HepG2 (cell line): Measurements from ENCODE around the gene PXDC1. TPM values are rescaled to one million over a fixed set of nuclear protein-coding genes. Genes with fewer than 3 reads are reported as not detected.
A peak's percentile ranks its signal among the peaks of the same experiment; 100 is the strongest.

Experiments used
- CEBPG ChIP-seq: IDR thresholded peaks from 2 replicates; pipeline ENCODE4 v1.6.1; 2016
- CENPT ChIP-seq: sonication (generic); formaldehyde crosslinking; IDR thresholded peaks from 2 replicates; pipeline ENCODE4 v1.8.0; 2022; ENCODE audit warnings: low read depth, mild to moderate bottlenecking, moderate library complexity, missing genetic modification reagents
- CREBL2 ChIP-seq: sonication (generic); formaldehyde crosslinking; IDR thresholded peaks from 2 replicates; pipeline ENCODE4 v1.8.1; 2023; ENCODE audit warnings: missing genetic modification reagents, mild to moderate bottlenecking, borderline replicate concordance
- HMG20B ChIP-seq: conservative IDR thresholded peaks from 2 replicates; pipeline ENCODE4 v1.6.1; 2016; ENCODE audit warnings: missing genetic modification reagents, missing compliant biosample characterization
- KLF15 ChIP-seq: sonication (generic); formaldehyde crosslinking; IDR thresholded peaks from 2 replicates; pipeline ENCODE4 v1.8.1; 2023; ENCODE audit warnings: borderline replicate concordance, mild to moderate bottlenecking, inconsistent platforms, missing genetic modification reagents, mixed read lengths
- KLF6 ChIP-seq: IDR thresholded peaks from 2 replicates; pipeline ENCODE4 v1.8.0; 2016; ENCODE audit warnings: missing biosample characterization, missing genetic modification reagents
- MXD1 ChIP-seq: sonication (generic); formaldehyde crosslinking; IDR thresholded peaks from 2 replicates; pipeline ENCODE4 v1.4.0; 2020; ENCODE audit warnings: mild to moderate bottlenecking, missing genetic modification reagents
- NFE2L1 ChIP-seq: sonication (generic); formaldehyde crosslinking; IDR thresholded peaks from 2 replicates; pipeline ENCODE4 v1.4.0; 2020; ENCODE audit warnings: missing genetic modification reagents, mild to moderate bottlenecking, borderline replicate concordance
- NFIB ChIP-seq: sonication (generic); formaldehyde crosslinking; IDR thresholded peaks from 2 replicates; pipeline ENCODE4 v1.9.0; 2021; ENCODE audit warnings: missing genetic modification reagents, mild to moderate bottlenecking, borderline replicate concordance
- ONECUT2 ChIP-seq: sonication (generic); formaldehyde crosslinking; IDR thresholded peaks from 2 replicates; pipeline ENCODE4 v1.4.0; 2020; ENCODE audit warnings: missing genetic modification reagents
- PAWR ChIP-seq: sonication (generic); formaldehyde crosslinking; IDR thresholded peaks from 2 replicates; pipeline ENCODE4 v1.4.0; 2020; ENCODE audit warnings: missing genetic modification reagents, mild to moderate bottlenecking, borderline replicate concordance
- PHF20 ChIP-seq: sonication (generic); formaldehyde crosslinking; IDR thresholded peaks from 2 replicates; pipeline ENCODE4 v1.5.0; 2020; ENCODE audit warnings: mild to moderate bottlenecking, missing genetic modification reagents
- POGK ChIP-seq: sonication (generic); formaldehyde crosslinking; conservative IDR thresholded peaks from 2 replicates; pipeline ENCODE4 v1.8.0; 2022; ENCODE audit warnings: mild to moderate bottlenecking, moderate library complexity, missing genetic modification reagents
- RBFOX2 ChIP-seq: fragments of 200-400 bp; formaldehyde crosslinking; IDR thresholded peaks from 2 replicates; pipeline ENCODE4 v1.6.1; 2017; ENCODE audit warnings: low read depth, mild to moderate bottlenecking, low read length
- TFDP2 ChIP-seq: sonication (generic); formaldehyde crosslinking; IDR thresholded peaks from 2 replicates; pipeline ENCODE4 v1.4.0; 2020; ENCODE audit warnings: missing genetic modification reagents
- ZBTB21 ChIP-seq: sonication (generic); formaldehyde crosslinking; IDR thresholded peaks from 2 replicates; pipeline ENCODE4 v1.4.0; 2020; ENCODE audit warnings: missing genetic modification reagents
- ZKSCAN8 ChIP-seq: IDR thresholded peaks from 2 replicates; pipeline ENCODE4 v1.6.1; 2016; ENCODE audit warnings: borderline replicate concordance, missing genetic modification reagents, missing compliant biosample characterization
- ZNF230 ChIP-seq: sonication (generic); formaldehyde crosslinking; IDR thresholded peaks from 2 replicates; pipeline ENCODE4 v1.4.0; 2020; ENCODE audit warnings: mild to moderate bottlenecking, missing genetic modification reagents
- ZNF687 ChIP-seq: sonication (generic); formaldehyde crosslinking; IDR thresholded peaks from 2 replicates; pipeline ENCODE4 v1.5.1; 2020; ENCODE audit warnings: mild to moderate bottlenecking, missing genetic modification reagents, moderate library complexity
- ZNF777 ChIP-seq: sonication (generic); formaldehyde crosslinking; IDR thresholded peaks from 2 replicates; pipeline ENCODE4 v1.4.0; 2020; ENCODE audit warnings: missing genetic modification reagents
- ZNF883 ChIP-seq: sonication (generic); formaldehyde crosslinking; IDR thresholded peaks from 2 replicates; pipeline ENCODE4 v1.5.1; 2020; ENCODE audit warnings: mild to moderate bottlenecking, missing genetic modification reagents; ENCODE audit errors: not compliant biosample characterization
- polyA plus RNA-seq, 8 experiments: library from polyadenylated mRNA; depleted of rRNA in 3 of 8; stranded (reverse) in 7 of 8; unstranded in 1 of 8; fragments of >200 nt; fragmentation: Illumina TruSeq in 4 of 8; extraction: Trizol in 4 of 8; gene quantifications; 2 replicates each; pipeline versions ENCODE4 v1.2.1 to v1.2.3, GENCODE V29; 2011 to 2016; ENCODE audit warnings: low read depth in 4 of 8, missing spikeins in 1 of 8, mixed read lengths in 1 of 8; ENCODE audit not compliant: insufficient read depth in 1 of 8
- total RNA-seq, 5 experiments: library from RNA; depleted of rRNA; stranded (reverse); fragments of >200 nt; fragmentation: Illumina TruSeq; extraction: Trizol; gene quantifications; 2 replicates each; pipeline ENCODE4 v1.2.3, GENCODE V29; 2016; ENCODE audit warnings: low read depth in 1 of 5

The PXDC1 gene
- total and polyA plus RNA-seq, 2 of the 13 experiments (the other 11 are each of a cell fraction or from before 2014, with no cell fraction given): 32.4 to 34.7 TPM

GRCh38 chr6:3788408-3789017 lies 37.0 kb upstream of the PXDC1 start (continued):
- TF ChIP-seq POGK (peak; percentile 11), ZNF687 (peak; percentile 97), RBFOX2 (peak; percentile 49; the same call in 1 of the 2 replicates), NFIB (CRISPR knock-in tag) (no peak), ZNF777 (no peak), NFE2L1 (CRISPR knock-in tag) (peak; percentile 58; the same call in 1 of the 2 replicates), CEBPG (no peak), ZKSCAN8 (CRISPR knock-in tag) (no peak), HMG20B (CRISPR knock-in tag) (no peak), ZNF230 (no peak), MXD1 (no peak), KLF6 (no peak), PAWR (CRISPR knock-in tag) (no peak), ONECUT2 (CRISPR knock-in tag) (no peak), CREBL2 (CRISPR knock-in tag) (no peak), TFDP2 (CRISPR knock-in tag) (no peak), CENPT (CRISPR knock-in tag) (no peak), ZBTB21 (CRISPR knock-in tag) (peak; percentile 72; the same call in 1 of the 2 replicates), KLF15 (CRISPR knock-in tag) (no peak), PHF20 (CRISPR knock-in tag) (peak; percentile 4; the same call in 1 of the 2 replicates), ZNF883 (CRISPR knock-in tag) (no peak)
